HG03442 (cell line): ENCODE results near the gene MAST4.

Experiments used
- ATAC-seq: cut with Tn5 transposase; IDR thresholded peaks from one replicate; pipeline ENCODE4 v1.9.1; 2021; ENCODE audit warnings: mild to moderate bottlenecking, moderate library complexity; ENCODE audit not compliant: unreplicated experiment

MAST4 gene

GRCh38 chr5:67059744-67060490 is 463.7 kb downstream of the MAST4 start:
- ATAC-seq: no peak

GRCh38 chr5:67061511-67061910 is 465.3 kb downstream of the MAST4 start:
- no peak for ATAC-seq

DNA sequence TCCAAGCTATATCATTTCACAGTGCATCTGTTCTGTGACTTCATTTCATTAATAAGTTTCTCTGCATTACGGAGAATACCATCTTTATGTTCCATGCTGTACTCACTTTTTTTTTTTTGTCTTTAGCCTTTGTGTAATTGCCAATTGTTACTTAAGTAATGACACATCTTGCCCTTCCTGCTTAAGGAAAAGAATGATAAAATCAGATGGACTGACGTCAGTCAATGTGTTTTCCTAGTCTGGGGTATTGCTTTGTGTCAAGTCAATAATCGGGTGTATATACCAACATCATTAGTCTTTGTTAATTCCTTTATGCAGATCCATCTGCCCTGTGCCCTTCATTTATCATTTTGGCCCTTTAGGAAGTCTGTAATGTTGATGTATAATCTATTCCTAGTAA is 466.9 kb downstream of the MAST4 start:
- ATAC-seq: no peak

DNA sequence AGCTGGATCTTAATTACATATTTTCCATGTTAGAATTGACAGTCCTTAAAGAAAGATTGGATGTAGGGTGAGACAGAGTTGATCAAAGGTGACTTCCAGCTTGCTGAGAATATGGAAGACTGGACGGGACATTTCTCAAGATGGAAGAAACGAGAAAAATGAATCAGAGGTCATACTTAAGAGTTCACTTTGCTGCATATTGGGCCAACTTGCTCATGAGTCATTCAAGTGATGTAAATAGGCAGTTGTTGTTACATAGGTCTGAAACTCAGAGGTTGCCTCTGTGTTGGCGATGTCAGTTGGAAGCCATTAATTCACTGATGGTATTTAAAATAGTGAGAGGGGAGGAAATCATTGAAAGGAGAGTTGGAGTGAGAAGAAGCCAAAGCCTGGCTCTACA is 467.6 kb downstream of the MAST4 start:
- no peak for ATAC-seq

GRCh38 chr5:67065237-67065636 is 469.0 kb downstream of the MAST4 start:
- no peak for ATAC-seq

DNA sequence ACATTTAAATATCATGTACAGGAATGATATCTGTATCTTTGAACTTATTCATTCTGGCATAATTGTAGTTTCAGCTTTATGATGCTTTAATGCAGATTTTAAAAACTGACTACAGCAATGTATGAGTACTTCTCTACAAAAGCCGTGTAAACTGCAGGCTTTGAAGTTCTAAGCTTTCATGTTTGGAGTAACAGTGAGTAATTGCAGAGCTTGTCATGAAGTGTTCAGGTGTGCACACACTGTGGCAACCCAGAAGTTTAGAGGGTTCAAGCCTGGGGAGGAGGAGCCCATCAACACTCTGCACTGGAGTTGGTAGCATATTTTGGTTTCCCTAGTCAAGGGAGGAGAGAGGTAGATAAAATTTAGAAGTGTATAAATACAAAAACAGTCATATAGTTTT is 469.5 kb downstream of the MAST4 start:
- ATAC-seq: no peak

DNA sequence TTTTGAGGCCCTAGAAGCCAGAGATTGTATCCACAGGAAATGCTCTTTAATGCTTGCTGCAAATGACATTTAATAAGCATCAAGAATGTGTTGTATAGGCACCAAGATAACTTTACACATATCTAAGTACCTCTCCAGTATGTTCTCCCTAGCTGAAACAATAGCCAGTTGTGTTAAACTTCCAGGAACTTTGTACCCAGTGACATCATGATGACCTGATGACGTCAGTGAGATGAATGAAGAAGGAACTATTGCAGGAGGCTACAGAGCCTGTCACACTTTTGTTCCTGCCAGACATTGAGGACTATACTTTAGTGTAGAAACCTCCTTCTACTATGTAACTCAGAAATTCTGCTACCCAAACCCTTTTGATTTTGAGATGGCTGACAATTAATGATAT is 470.6 kb downstream of the MAST4 start:
- ATAC-seq: no peak

- no peak for ATAC-seq
Observed at GRCh38 chr5:67073045-67073680, 477.0 kb downstream of the MAST4 start.

DNA sequence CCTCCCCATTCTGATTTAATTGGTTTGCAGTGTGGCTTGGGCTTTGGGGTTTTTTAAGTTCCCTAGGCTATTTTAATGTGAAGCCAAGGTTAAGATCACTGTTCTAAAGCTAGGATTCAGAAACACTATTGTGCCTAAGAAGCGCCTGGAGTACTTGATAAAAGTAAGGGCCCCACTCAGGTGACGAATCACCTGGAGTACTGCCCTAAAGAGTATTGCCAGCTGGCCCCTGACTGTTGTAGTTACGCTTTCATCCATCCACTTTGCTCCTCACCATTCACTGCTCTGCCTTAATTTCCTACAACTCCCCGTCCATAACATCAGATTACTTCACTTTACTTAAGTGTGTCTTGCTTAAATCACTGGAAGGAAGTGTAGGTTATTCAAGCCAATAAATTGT is 481.1 kb downstream of the MAST4 start:
- no peak for ATAC-seq

GRCh38 chr5:67081261-67081660 is 485.1 kb downstream of the MAST4 start:
- ATAC-seq: no peak

DNA sequence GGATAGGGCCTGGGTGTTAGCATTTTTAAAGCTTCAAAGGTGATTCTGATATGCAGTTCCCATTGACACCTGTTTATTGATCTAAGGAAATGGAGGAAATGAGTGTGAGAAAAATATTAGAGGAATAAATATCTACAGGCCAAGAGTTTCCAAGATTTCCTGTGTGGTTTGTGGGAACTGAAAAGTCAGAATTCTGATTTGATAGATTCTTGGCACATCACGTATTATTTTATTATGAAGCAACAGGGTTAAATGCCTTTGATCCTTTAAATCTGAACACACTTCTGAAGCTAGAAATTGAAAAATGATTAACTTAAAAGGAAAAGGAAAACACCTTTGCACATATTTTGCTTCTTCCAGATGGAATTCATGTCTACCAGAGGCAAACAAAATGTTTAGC is 486.7 kb downstream of the MAST4 start:
- no peak for ATAC-seq

- no peak for ATAC-seq
Observed at GRCh38 chr5:67085616-67086015, 489.4 kb downstream of the MAST4 start.

GRCh38 chr5:67089200-67089725 is 493.1 kb downstream of the MAST4 start:
- no peak for ATAC-seq

GRCh38 chr5:67090040-67090439 is 493.8 kb downstream of the MAST4 start:
- ATAC-seq: no peak

GRCh38 chr5:67090593-67090992 is 494.4 kb downstream of the MAST4 start:
- ATAC-seq: no peak

- ATAC-seq: no peak
Observed at GRCh38 chr5:67092535-67092934, 496.3 kb downstream of the MAST4 start.

DNA sequence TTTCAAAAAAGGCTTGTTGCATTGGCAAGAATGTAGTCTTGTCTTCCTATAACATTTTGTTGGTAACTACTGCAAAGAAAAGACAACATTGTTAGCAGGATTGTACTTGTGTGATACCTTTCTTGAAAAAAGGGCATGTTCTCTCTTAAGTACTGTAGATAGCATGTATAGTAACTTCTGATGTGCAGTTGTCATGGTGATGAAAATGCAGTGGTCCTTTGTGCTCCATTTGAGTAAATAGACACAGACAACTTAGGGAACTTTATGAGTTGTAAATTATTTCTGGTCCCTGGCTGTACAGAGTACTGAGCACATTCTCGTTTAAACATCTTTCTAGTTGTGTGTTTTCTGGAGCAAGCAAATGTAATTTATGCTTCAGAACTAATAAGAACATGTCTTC is 497.1 kb downstream of the MAST4 start:
- no peak for ATAC-seq

DNA sequence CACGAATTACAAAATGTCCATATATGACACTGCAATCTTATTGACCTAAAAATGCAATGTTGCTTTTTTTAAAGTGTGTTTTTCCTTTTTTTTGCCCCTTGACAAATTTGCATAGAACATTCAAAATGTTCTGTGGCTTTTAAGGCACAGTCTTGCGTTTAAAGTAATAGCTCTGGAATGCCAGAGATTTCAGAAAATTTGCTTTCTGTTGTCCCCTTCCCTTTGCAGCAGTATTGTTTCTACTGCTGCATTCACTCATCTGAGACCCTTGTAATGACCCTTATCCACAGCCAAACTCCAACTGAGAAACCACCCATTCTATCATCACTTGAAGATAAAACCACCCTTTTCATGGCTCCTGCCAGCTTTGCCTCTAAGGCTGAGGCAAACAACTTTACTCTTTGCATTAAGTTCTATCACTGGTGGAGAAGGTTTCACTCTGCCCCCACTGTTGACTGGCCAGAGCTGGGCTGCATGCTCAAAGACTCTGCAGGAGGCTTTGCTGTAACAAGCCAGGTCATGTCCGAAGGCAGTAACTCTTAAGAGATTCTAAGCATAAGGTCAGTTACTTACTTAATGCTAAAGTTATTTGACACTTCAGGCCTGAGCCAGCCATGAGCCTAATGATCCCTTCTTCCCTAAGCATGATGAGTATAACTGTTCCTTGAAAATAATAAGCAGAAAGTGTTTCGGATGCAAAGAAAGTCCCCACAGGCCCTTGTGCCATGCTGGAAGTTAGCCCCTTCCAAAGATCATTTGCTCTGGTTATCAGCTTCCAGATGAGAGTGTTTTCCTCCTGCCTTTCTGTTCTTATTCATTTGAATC is 498.5 kb downstream of the MAST4 start:
- no peak for ATAC-seq

DNA sequence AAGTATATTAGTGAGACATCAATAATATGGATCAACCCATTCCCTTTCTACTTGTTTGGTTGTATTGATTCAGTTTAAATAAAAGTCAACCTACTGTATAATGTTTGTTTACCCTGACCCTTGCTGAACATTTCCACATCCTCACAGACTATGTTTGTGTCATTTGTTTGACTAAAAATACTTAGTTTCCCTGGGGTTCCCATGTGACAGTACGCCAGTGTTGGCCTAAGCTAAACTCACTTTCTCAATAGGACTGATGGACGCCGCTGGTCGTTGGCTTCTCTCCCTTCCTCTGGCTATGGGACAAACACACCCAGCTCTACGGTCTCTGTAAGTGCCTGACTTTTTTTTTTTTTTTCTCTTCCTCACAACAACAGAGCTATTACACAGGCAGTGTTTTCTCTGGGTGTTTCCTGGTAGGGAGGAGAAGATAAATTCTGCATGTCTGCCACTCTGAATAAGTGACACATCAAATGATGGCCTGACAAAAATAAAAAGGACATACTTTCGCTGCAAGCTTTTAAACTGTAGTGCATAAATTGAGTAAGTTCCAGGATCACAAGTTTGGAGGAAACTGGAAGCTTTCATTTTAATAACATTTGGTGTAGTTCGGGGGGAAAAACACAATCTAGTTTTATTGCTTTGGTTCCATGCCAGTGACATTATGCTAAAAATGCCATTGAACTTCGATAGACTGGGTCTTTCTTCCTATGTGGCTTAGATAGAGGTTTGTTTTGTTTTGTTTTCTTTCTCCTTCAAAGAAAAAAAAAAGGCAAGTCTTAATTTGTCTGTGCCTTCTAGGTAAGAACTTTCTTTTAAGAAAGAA is 499.4 kb downstream of the MAST4 start:
- ATAC-seq: no peak

GRCh38 chr5:67098656-67099055 is 502.5 kb downstream of the MAST4 start:
- no peak for ATAC-seq

DNA sequence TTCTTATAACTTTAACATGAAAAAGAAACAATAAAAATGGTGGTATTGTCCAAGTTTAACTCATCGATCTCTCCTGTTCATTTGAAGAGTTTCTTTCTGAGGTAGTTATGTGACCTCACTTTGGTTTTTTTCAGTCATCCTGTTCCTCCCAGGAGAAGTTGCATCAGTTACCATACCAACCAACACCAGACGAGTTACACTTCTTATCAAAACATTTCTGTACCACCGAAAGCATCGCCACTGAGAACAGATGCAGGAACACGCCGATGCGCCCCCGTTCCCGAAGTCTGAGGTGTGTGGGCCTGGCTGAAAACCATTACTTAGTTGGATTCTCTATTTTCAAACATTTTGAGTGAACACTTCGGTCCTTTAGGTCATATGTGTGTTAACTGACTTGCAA is 504.1 kb downstream of the MAST4 start:
- no peak for ATAC-seq
